Adrenal gland (tissue), 5 donors: ENCODE results near the gene ANKS4B.

Source experiments
- POLR2A ChIP-seq, 2 donors: fragments of 450-650 bp; IDR thresholded peaks; one replicate each; pipeline ENCODE4 v1.6.1; 2017; ENCODE audit warnings: antibody characterized with exemption in 2 of 2, mild to moderate bottlenecking in 2 of 2, moderate library complexity in 1 of 2
- TF ChIP-seq, protein P1 (sequence below), 6 experiments: fragments of 450-650 bp in 4 of 6; fragments of 200-600 bp in 2 of 6; sonication (generic) in 1 of 6; IDR thresholded peaks; 1 replicate in 5 of 6; 2 replicates in 1 of 6; pipeline versions ENCODE4 v1.5.1 to v1.8.0; 2016 to 2021; ENCODE audit warnings: antibody characterized with exemption in 6 of 6, mild to moderate bottlenecking in 2 of 6, moderate library complexity in 1 of 6
- donor health status: DM: no; HTN: no; CAD: no.

GRCh38 chr16:21183995-21184394 is 49.5 kb upstream of the ANKS4B start:
- TF ChIP-seq POLR2A (IDR thresholded peaks at IDR 0.05): no peak
- TF ChIP-seq, protein P1, sequence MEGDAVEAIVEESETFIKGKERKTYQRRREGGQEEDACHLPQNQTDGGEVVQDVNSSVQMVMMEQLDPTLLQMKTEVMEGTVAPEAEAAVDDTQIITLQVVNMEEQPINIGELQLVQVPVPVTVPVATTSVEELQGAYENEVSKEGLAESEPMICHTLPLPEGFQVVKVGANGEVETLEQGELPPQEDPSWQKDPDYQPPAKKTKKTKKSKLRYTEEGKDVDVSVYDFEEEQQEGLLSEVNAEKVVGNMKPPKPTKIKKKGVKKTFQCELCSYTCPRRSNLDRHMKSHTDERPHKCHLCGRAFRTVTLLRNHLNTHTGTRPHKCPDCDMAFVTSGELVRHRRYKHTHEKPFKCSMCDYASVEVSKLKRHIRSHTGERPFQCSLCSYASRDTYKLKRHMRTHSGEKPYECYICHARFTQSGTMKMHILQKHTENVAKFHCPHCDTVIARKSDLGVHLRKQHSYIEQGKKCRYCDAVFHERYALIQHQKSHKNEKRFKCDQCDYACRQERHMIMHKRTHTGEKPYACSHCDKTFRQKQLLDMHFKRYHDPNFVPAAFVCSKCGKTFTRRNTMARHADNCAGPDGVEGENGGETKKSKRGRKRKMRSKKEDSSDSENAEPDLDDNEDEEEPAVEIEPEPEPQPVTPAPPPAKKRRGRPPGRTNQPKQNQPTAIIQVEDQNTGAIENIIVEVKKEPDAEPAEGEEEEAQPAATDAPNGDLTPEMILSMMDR (IDR thresholded peaks at IDR 0.05): no peak
